HepG2 (cell line): ENCODE data around the gene LRRC32. TPM values are rescaled to one million over a fixed set of nuclear protein-coding genes. Genes with fewer than 3 reads are reported as not detected.

Experiments
- ATAC-seq: fragments of 200-7000 bp; cut with Tn5 transposase; 3 replicates; pipeline ENCODE4 v1.9.1; 2020; ENCODE audit warnings: mild to moderate bottlenecking, moderate library complexity
- BruUV-seq: library from RNA; stranded (reverse); fragments of 400-500 nt; replicated peaks from 2 replicates; lab custom pipeline; 2021; lab: Mats Ljungman, UMichigan
- CTCF ChIA-PET: fragments of 300-600 bp; formaldehyde crosslinking; extraction: SDS; loops from one replicate; lab custom pipeline; 2021; ENCODE audit warnings: low total read pairs, inconsistent platforms, low intra/inter-chr PET ratio; lab: Yijun Ruan, JAX
- POLR2A ChIA-PET: fragments of 350-600 bp; sonication (Branson Sonifier 250); formaldehyde crosslinking; loops from one replicate; lab custom pipeline; 2020; ENCODE audit warnings: antibody characterized with exemption, inconsistent platforms; lab: Yijun Ruan, JAX
- DNase-seq: peaks from one replicate; pipeline ENCODE4 v3.0.0-alpha.2; 2015; ENCODE audit warnings: low spot score
- FAIRE-seq: peaks from 3 replicates; lab custom pipeline; 2011; peaks lifted over from hg19 to GRCh38; lab: Jason Lieb, UNC
- H2AFZ ChIP-seq: one replicate; pipeline ENCODE4 v1.6.1; 2011; ENCODE audit warnings: low read length, inconsistent platforms
- H3K27ac ChIP-seq: fragments of 300-600 bp; 3 replicates; pipeline ENCODE4 v1.8.0; 2011; ENCODE audit warnings: mixed run types, mild to moderate bottlenecking, mixed read lengths, low read length, inconsistent platforms; ENCODE audit not compliant: insufficient read depth; ENCODE audit errors: extremely low read length
- H3K27me3 ChIP-seq, 2 experiments: fragments of 200-600 bp in 1 of 2; 2 replicates in 1 of 2; 3 replicates in 1 of 2; pipeline versions ENCODE4 v1.6.0 to v1.8.0; 2011; ENCODE audit warnings: low read length in 2 of 2, mild to moderate bottlenecking in 2 of 2, moderate library complexity in 2 of 2, inconsistent platforms in 1 of 2; ENCODE audit not compliant: insufficient read depth in 2 of 2, control insufficient read depth in 1 of 2
- H3K36me3 ChIP-seq, 2 experiments: fragments of 200-600 bp in 1 of 2; replicated peaks in 1 of 2; 2 replicates in 1 of 2; 3 replicates in 1 of 2; pipeline versions ENCODE4 v1.5.1 to v1.8.0; 2011; ENCODE audit warnings: low read length in 2 of 2, inconsistent platforms in 1 of 2; ENCODE audit not compliant: insufficient read depth in 2 of 2, control insufficient read depth in 1 of 2
- H3K4me1 ChIP-seq: 2 replicates; pipeline ENCODE4 v1.5.1; 2012; ENCODE audit warnings: low read length, inconsistent platforms; ENCODE audit not compliant: insufficient read depth
- H3K4me2 ChIP-seq: 2 replicates; pipeline ENCODE4 v1.6.0; 2011; ENCODE audit warnings: low read depth, low read length, inconsistent platforms
- H3K4me3 ChIP-seq, 3 experiments: fragments of 200-600 bp in 1 of 3; sonication (generic), shearing (Covaris generic) in 1 of 3; replicated peaks in 1 of 3; 2 replicates each; pipeline ENCODE4 v1.5.1; 2011 to 2016; ENCODE audit warnings: low read length in 3 of 3, inconsistent platforms in 2 of 3, low read depth in 2 of 3, mild to moderate bottlenecking in 2 of 3, control low read depth in 1 of 3, mixed read lengths in 1 of 3; ENCODE audit not compliant: insufficient read depth in 1 of 3
- H3K79me2 ChIP-seq: one replicate; pipeline ENCODE4 v1.6.1; 2011; ENCODE audit warnings: low read length, inconsistent platforms; ENCODE audit not compliant: insufficient read depth
- H3K9ac ChIP-seq: 2 replicates; pipeline ENCODE4 v1.6.0; 2011; ENCODE audit warnings: mild to moderate bottlenecking, low read depth, low read length, inconsistent platforms; ENCODE audit not compliant: insufficient read depth
- H3K9me3 ChIP-seq: 2 replicates; pipeline ENCODE4 v1.5.1; 2012; ENCODE audit warnings: mild to moderate bottlenecking, low read length
- H4K20me1 ChIP-seq: 2 replicates; pipeline ENCODE4 v1.6.0; 2011; ENCODE audit warnings: inconsistent platforms, mild to moderate bottlenecking, low read length, moderate library complexity; ENCODE audit not compliant: insufficient read depth
- AKAP8 ChIP-seq: sonication (generic); formaldehyde crosslinking; IDR thresholded peaks from 2 replicates; pipeline ENCODE4 v1.5.1; 2020; ENCODE audit warnings: mild to moderate bottlenecking, missing genetic modification reagents
- CHD2 ChIP-seq: IDR thresholded peaks from 2 replicates; pipeline ENCODE4 v1.6.1; 2011; ENCODE audit warnings: low read depth, low read length, improper control_type of control experiment
- ELF3 ChIP-seq: IDR thresholded peaks from 2 replicates; pipeline ENCODE4 v1.6.1; 2016; ENCODE audit warnings: missing genetic modification reagents, missing compliant biosample characterization
- KLF16 ChIP-seq, 2 experiments: sonication (generic) in 1 of 2; formaldehyde crosslinking in 1 of 2; IDR thresholded peaks; 2 replicates each; pipeline versions ENCODE4 v1.6.1 to v1.8.0; 2016 to 2023; ENCODE audit warnings: missing genetic modification reagents in 2 of 2, missing compliant biosample characterization in 1 of 2
- PREB ChIP-seq: sonication (generic); formaldehyde crosslinking; IDR thresholded peaks from 2 replicates; pipeline ENCODE4 v1.4.0; 2020; ENCODE audit warnings: missing genetic modification reagents
- PTBP1 ChIP-seq: fragments of 200-400 bp; formaldehyde crosslinking; IDR thresholded peaks from 2 replicates; pipeline ENCODE4 v1.6.1; 2018; ENCODE audit warnings: low read length, low read depth; ENCODE audit not compliant: poor library complexity, severe bottlenecking
- ZNF17 ChIP-seq: sonication (generic); formaldehyde crosslinking; IDR thresholded peaks from 2 replicates; pipeline ENCODE4 v1.5.0; 2020; ENCODE audit warnings: mild to moderate bottlenecking, missing genetic modification reagents
- ZNF296 ChIP-seq: sonication (generic); formaldehyde crosslinking; conservative IDR thresholded peaks from 2 replicates; pipeline ENCODE4 v1.5.0; 2020; ENCODE audit warnings: mild to moderate bottlenecking, missing genetic modification reagents
- ZNF331 ChIP-seq: sonication (generic); formaldehyde crosslinking; IDR thresholded peaks from 2 replicates; pipeline ENCODE4 v1.4.0; 2020; ENCODE audit warnings: missing genetic modification reagents
- ZNF460 ChIP-seq: sonication (generic); formaldehyde crosslinking; IDR thresholded peaks from 2 replicates; pipeline ENCODE4 v1.5.1; 2020; ENCODE audit warnings: missing genetic modification reagents, mild to moderate bottlenecking, borderline replicate concordance
- ZNF678 ChIP-seq: sonication (generic); formaldehyde crosslinking; IDR thresholded peaks from 2 replicates; pipeline ENCODE4 v1.4.0; 2020; ENCODE audit warnings: mild to moderate bottlenecking, missing genetic modification reagents
- WGBS: methylation state at CpG from one replicate; pipeline ENCODE4 v1.1.6; 2017; ENCODE audit warnings: low lambda C conversion rate; 5-methylcytosine and 5-hydroxymethylcytosine counted together
- in situ Hi-C: cut with HindIII; loops from 2 replicates; pipeline ENCODE4 v1.10.0; 2017; ENCODE audit warnings: low pct_unique_long_range_greater_than_20kb; ENCODE audit not compliant: extremely low pct_ligation_motif_present
- intact Hi-C: fragments of 100-400 bp; cut with micrococcal nuclease; formaldehyde crosslinking; loops from one replicate; pipeline ENCODE4 v1.10.0; 2022; ENCODE audit not compliant: unreplicated experiment
- polyA plus RNA-seq, 8 experiments: library from polyadenylated mRNA; depleted of rRNA in 3 of 8; stranded (reverse) in 7 of 8; unstranded in 1 of 8; fragments of >200 nt; fragmentation: Illumina TruSeq in 4 of 8; extraction: Trizol in 4 of 8; gene quantifications; 2 replicates each; pipeline versions ENCODE4 v1.2.1 to v1.2.3, GENCODE V29; 2011 to 2016; ENCODE audit warnings: low read depth in 4 of 8, missing spikeins in 1 of 8, mixed read lengths in 1 of 8; ENCODE audit not compliant: insufficient read depth in 1 of 8
- total RNA-seq, 5 experiments: library from RNA; depleted of rRNA; stranded (reverse); fragments of >200 nt; fragmentation: Illumina TruSeq; extraction: Trizol; gene quantifications; 2 replicates each; pipeline ENCODE4 v1.2.3, GENCODE V29; 2016; ENCODE audit warnings: low read depth in 1 of 5
- TF ChIP-seq, protein P1 (sequence below): sonication (generic); formaldehyde crosslinking; IDR thresholded peaks from 2 replicates; pipeline ENCODE4 v1.5.1; 2020; ENCODE audit warnings: mild to moderate bottlenecking, missing genetic modification reagents, borderline replicate concordance
- TF ChIP-seq, protein P2 (sequence below): IDR thresholded peaks from 2 replicates; pipeline ENCODE4 v1.6.1; 2016; ENCODE audit warnings: low read depth, missing genetic modification reagents, missing compliant biosample characterization
- TF ChIP-seq, protein P3 (sequence below): sonication (generic); formaldehyde crosslinking; IDR thresholded peaks from 2 replicates; pipeline ENCODE4 v1.8.1; 2023; ENCODE audit warnings: mild to moderate bottlenecking, moderate library complexity, missing genetic modification reagents
- TF ChIP-seq, protein P4 (sequence below), 2 experiments: fragments of 450-650 bp in 1 of 2; sonication (generic) in 1 of 2; formaldehyde crosslinking; IDR thresholded peaks; 2 replicates each; pipeline versions ENCODE4 v1.5.0 to v1.8.0; 2020 to 2022; ENCODE audit warnings: mild to moderate bottlenecking in 1 of 2, missing genetic modification reagents in 1 of 2

The LRRC32 gene
- total and polyA plus RNA-seq, 2 of the 13 experiments (the other 11 are each of a cell fraction or from before 2014, with no cell fraction given), result 0.07 TPM; not detected in 1

GRCh38 chr11:76667271-76667818 lies 3.2 kb downstream of the LRRC32 start:
- Histone ChIP-seq H2AFZ (no peak overlapping the region), H3K27me3 (peaks cover 2 to 55% of the 10 kb centered on the region in 2 experiments; a peak in 4 of 5 replicates), H4K20me1 (no peaks in the 10 kb centered on the region), H3K4me2 (no peak overlapping the region), H3K4me3 (no peak overlapping the region), H3K36me3 (no peaks in the 10 kb centered on the region), H3K4me1 (peaks cover 2% of the 10 kb centered on the region; the same call in 1 of the 2 replicates), H3K79me2 (no peaks in the 10 kb centered on the region), H3K27ac (no peak overlapping the region), H3K9ac (no peak overlapping the region), H3K9me3 (no peaks in the 10 kb centered on the region)
- CTCF ChIA-PET, result no interaction called here
- WGBS, result 26% methylated on average over 15 of the region's 15 CpGs
- FAIRE-seq (no peak), ATAC-seq (no peak), DNase-seq (no peak)
- in situ Hi-C loops (no loop called here), intact Hi-C loops (no loop called here)
- BruUV-seq, result no TSS peak
- POLR2A ChIA-PET, result no interaction called here
- TF ChIP-seq PREB (CRISPR knock-in tag), result no peak
- no peak for TF ChIP-seq CHD2
- TF ChIP-seq AKAP8 (CRISPR knock-in tag), result no peak
- TF ChIP-seq, protein P1, sequence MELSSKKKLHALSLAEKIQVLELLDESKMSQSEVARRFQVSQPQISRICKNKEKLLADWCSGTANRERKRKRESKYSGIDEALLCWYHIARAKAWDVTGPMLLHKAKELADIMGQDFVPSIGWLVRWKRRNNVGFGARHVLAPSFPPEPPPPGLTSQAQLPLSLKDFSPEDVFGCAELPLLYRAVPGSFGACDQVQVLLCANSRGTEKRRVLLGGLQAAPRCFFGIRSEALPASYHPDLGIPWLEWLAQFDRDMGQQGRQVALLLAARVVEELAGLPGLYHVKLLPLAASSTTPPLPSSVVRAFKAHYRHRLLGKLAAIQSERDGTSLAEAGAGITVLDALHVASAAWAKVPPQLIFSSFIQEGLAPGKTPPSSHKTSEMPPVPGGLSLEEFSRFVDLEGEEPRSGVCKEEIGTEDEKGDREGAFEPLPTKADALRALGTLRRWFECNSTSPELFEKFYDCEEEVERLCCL (CRISPR knock-in tag), result no peak
- no peak for TF ChIP-seq PTBP1
- TF ChIP-seq ZNF460 (CRISPR knock-in tag), result no peak
- TF ChIP-seq, protein P2, sequence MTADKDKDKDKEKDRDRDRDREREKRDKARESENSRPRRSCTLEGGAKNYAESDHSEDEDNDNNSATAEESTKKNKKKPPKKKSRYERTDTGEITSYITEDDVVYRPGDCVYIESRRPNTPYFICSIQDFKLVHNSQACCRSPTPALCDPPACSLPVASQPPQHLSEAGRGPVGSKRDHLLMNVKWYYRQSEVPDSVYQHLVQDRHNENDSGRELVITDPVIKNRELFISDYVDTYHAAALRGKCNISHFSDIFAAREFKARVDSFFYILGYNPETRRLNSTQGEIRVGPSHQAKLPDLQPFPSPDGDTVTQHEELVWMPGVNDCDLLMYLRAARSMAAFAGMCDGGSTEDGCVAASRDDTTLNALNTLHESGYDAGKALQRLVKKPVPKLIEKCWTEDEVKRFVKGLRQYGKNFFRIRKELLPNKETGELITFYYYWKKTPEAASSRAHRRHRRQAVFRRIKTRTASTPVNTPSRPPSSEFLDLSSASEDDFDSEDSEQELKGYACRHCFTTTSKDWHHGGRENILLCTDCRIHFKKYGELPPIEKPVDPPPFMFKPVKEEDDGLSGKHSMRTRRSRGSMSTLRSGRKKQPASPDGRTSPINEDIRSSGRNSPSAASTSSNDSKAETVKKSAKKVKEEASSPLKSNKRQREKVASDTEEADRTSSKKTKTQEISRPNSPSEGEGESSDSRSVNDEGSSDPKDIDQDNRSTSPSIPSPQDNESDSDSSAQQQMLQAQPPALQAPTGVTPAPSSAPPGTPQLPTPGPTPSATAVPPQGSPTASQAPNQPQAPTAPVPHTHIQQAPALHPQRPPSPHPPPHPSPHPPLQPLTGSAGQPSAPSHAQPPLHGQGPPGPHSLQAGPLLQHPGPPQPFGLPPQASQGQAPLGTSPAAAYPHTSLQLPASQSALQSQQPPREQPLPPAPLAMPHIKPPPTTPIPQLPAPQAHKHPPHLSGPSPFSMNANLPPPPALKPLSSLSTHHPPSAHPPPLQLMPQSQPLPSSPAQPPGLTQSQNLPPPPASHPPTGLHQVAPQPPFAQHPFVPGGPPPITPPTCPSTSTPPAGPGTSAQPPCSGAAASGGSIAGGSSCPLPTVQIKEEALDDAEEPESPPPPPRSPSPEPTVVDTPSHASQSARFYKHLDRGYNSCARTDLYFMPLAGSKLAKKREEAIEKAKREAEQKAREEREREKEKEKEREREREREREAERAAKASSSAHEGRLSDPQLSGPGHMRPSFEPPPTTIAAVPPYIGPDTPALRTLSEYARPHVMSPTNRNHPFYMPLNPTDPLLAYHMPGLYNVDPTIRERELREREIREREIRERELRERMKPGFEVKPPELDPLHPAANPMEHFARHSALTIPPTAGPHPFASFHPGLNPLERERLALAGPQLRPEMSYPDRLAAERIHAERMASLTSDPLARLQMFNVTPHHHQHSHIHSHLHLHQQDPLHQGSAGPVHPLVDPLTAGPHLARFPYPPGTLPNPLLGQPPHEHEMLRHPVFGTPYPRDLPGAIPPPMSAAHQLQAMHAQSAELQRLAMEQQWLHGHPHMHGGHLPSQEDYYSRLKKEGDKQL (CRISPR knock-in tag), result no peak
- TF ChIP-seq ZNF678 (CRISPR knock-in tag), result no peak
- TF ChIP-seq KLF16 (CRISPR knock-in tag; IDR thresholded peaks at IDR 0.05), result no peak
- TF ChIP-seq ZNF296, result no peak
- no peak for TF ChIP-seq ZNF331
- TF ChIP-seq, protein P3, sequence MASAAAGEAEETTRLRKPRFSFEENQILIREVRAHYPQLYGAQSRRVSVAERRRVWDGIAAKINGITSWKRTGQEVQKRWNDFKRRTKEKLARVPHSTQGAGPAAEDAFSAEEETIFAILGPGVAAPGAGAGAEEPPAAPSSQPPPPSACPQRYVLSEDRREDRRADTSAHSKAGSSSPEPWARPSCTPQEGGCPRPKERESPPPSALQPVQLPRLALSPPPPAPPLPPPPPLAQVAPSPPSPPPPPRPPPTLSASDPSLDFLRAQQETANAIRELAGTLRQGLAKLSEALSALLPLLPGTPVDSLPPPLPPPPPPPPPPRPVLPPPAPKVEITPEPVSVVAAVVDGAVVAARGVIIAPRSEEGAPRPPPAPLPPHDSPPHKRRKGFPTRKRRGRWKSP (CRISPR knock-in tag), result no peak
- TF ChIP-seq ELF3 (CRISPR knock-in tag), result no peak
- no peak for TF ChIP-seq ZNF17 (CRISPR knock-in tag)
- TF ChIP-seq, protein P4, sequence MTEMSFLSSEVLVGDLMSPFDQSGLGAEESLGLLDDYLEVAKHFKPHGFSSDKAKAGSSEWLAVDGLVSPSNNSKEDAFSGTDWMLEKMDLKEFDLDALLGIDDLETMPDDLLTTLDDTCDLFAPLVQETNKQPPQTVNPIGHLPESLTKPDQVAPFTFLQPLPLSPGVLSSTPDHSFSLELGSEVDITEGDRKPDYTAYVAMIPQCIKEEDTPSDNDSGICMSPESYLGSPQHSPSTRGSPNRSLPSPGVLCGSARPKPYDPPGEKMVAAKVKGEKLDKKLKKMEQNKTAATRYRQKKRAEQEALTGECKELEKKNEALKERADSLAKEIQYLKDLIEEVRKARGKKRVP (CRISPR knock-in tag; IDR thresholded peaks at IDR 0.05), result no peak
